KOPT-K1 (cell line): ENCODE results near the gene SLC35G3.
"Not testable (repeated sequence)": the region's sequence is repeated elsewhere in the genome, so short reads cannot be mapped to it uniquely, and the experiment has no call there.

Experiments
- H3K27ac ChIP-seq: fragments of 200-600 bp; sonication (generic); 2 replicates; pipeline ENCODE4 v1.5.1; 2016; ENCODE audit warnings: antibody characterized with exemption, mild to moderate bottlenecking, low read depth, low read length; ENCODE audit not compliant: poor library complexity, severe bottlenecking
- H3K36me3 ChIP-seq: fragments of 200-600 bp; sonication (generic); 2 replicates; pipeline ENCODE4 v1.5.1; 2017; ENCODE audit warnings: antibody characterized with exemption, mild to moderate bottlenecking, low read length, moderate library complexity; ENCODE audit not compliant: insufficient read depth
- H3K9me3 ChIP-seq: fragments of 200-600 bp; sonication (generic); 2 replicates; pipeline ENCODE4 v1.5.1; 2017; ENCODE audit warnings: antibody characterized with exemption, low read length, mild to moderate bottlenecking; ENCODE audit not compliant: insufficient read depth, poor library complexity, severe bottlenecking

The SLC35G3 gene

DNA sequence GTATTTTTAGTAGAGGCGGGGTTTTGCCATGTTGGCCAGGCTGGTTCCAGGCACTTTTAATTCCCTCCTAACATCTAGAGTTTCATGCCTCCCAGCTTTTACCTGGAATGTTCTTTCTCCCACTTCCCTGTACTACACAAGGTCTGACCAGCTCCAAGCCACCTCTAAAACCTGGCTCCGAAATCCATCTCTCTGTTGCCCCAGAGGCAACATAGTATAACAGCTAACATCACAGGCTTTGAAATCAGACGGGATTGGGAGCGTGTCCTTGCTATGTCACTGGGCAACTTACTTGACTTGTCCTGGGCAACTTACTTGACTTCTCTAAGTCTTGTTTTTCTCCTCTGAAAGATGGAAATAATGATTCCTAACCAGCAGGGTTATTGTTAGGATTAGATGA is 31.4 kb downstream of the SLC35G3 start:
- H3K9me3 ChIP-seq, result no peaks in the 10 kb centered on the region
- no peaks in the 10 kb centered on the region for H3K36me3 ChIP-seq
- no peak overlapping the region for H3K27ac ChIP-seq

DNA sequence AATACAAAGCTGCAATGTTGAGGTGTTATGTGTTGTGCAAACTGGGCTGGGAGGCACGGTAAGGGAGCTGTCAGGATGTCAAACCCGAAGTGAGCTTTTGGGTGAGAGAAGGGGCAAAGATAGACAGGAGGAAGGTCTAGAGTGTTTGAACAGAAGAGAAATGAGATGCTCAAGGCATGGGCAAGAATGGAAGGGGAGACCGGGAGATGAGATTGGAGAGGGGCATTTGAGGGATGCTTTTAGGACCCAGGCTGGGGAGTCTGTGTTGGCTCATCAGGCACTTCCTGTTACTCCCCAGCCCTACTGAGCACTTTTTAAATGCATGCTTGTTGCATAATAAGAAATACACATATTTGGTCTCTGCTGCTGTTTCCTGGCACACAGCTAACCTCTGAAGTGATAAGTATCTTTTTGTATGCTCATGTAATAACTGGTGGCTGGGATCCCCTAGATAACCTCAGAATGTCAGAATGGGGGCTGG is 32.9 kb downstream of the SLC35G3 start:
- H3K9me3 ChIP-seq, result no peaks in the 10 kb centered on the region
- peak overlapping the region; percentile 28 for H3K27ac ChIP-seq
- H3K36me3 ChIP-seq, result no peaks in the 10 kb centered on the region

DNA sequence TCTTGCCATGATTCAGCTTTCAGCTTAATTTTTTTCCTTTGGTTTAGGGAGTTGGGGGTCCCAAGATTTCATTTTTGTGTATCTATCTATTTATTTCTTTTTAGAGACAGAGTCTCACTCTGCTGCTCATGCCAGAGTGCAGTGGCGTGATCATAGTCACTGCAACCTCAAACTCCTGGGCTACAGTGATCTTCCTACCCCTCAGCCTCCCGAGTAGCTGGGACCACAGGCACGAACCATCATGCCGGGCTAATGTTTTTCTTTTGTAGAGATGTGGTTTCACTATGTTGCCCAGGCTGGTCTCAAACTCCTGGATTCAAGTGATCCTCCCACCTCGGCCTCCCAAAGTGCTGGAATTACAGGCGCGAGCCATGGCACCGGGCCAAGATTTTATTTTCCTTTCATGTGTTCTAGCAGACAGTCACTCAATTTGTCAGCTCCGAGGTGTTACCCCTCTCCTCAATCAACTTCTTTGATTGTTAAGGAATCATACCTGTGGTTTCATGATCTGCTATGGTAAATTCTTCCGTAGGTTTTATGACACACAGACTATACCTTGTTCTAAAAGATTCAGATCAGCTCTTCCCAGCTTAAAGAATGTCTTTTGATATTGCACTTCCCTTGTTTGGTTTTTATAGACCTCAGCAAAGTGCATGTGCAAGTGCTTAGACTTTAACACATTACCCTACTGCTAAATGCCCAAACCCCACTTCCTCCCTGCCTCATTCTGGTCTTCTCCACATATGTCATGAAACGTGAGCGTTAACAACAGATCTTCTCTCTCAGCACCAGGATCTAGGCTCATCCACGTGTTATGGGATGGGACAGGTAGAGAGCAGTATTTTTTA is 33.6 kb downstream of the SLC35G3 start:
- Histone ChIP-seq H3K36me3 (no peaks in the 10 kb centered on the region), H3K9me3 (no peaks in the 10 kb centered on the region), H3K27ac (peak overlapping the region; percentile 28)

DNA sequence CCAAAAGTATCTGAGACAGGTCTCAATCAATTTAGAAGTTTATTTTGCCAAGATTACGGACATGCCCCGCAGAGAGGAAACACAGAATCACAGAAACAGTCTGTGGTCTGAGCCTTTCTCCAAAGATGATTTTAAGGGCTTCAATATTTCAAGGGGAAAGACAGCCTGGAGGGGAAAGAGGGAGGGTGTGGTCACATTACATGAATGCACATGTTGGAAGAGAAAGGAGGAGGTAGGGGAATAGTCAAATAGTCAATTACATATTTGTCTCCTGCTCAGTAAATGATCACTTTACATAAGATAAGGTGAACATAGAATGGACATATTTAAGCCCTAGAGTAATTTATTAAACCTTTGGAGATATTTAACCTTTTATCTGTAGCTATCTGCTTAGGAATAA is 34.3 kb downstream of the SLC35G3 start:
- H3K9me3 ChIP-seq, result no peaks in the 10 kb centered on the region
- no peak overlapping the region for H3K27ac ChIP-seq
- H3K36me3 ChIP-seq, result no peaks in the 10 kb centered on the region

DNA sequence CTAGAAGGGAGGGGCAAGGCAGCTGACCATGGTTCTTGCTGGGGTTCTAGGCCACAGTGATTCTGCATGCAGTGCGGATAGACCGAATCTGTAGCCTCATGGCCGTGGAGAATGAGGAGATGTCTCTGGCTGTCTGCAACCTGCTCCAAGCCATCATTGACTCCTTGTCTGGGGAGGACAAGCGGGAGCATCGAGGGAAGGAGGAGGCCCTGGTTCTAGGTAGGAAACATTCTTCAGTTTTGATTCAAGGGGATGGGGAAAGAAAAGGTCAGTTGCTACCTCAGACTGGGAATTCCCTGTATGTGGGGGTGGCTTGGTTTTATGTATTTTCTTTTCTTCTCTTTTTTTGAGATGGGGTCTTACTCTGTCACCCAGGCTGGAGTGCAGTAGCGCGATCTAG is 38.9 kb downstream of the SLC35G3 start:
- Histone ChIP-seq H3K27ac (no peak overlapping the region), H3K36me3 (no peaks in the 10 kb centered on the region), H3K9me3 (no peaks in the 10 kb centered on the region)

DNA sequence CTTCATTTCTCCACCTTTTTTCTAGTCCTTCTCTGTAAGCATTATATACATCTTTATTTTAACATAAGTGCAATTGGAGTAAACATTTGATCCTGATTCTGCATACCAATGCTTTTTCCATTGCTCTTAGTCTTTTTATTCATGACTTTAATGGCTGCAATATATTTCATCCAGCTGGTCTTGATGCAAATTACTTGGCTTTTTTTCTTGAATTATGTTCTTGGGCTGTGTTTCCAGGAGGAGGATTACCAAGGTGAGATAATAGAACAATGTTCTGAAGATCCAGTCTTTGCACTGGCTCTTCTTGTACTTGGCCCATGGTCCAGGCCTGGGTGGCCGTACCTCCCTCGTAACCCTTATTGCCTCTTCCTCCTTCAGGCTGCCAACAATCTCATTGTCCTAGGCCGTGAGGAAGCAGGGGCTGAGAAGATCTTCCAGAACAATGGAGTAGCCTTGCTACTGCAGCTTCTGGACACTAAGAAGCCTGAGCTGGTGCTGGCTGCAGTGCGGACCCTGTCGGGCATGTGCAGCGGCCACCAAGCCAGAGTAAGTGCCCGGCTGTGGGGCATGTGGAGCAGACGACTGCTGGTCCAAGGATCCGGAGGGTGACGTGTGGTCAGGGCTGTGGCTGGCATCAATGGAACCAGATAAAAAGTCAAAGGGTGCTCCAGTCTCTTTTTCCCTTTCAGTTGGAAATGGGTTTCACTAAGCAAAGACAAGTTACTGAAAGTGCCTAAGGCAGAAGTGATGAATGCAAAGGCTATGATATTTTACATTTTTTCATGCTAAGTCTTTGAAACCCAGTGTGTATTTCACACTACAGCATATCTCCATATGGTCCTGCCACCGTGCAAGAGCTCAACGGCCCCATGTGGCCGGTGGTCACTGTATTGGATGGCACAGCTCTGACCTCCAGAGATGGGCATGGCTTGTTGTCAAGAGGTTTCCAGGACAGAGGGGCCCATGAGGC is 39.7 kb downstream of the SLC35G3 start:
- no peak overlapping the region for H3K27ac ChIP-seq
- no peaks in the 10 kb centered on the region for H3K9me3 ChIP-seq
- H3K36me3 ChIP-seq, result no peaks in the 10 kb centered on the region

DNA sequence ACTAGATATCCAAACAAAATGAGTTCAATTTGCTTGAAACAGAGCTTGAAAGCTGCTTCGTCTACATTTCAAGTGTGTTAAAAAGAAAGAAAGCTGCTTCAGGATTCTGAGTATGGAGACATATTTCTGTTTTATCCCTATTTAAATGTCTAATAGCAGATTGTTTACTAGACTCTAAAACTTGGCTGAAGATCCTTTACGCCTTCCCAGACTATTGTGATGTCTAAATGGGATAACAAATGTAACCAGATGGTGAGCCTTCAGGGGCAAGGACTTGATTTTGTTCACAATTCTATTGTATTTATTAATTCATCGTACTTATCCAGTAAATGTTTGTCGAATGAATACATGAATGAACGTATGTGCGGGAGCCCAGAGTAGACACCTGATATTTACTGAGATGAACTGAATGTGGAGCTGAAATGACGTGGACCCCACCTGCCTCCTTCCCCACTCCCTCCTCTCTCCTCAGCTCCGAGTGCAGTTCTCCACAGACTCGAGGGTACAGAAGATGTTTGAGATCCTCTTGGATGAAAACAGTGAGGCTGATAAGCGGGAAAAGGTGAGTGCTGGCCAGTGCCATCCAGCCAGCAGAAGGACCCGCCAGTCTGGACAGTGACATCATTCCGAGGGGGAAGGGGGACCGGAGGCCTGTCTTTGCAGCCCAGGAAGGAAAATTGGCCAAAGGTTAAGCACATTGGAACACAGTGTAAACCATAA is 41.6 kb downstream of the SLC35G3 start:
- H3K9me3 ChIP-seq, result no peaks in the 10 kb centered on the region
- H3K36me3 ChIP-seq, result no peaks in the 10 kb centered on the region
- no peak overlapping the region for H3K27ac ChIP-seq

DNA sequence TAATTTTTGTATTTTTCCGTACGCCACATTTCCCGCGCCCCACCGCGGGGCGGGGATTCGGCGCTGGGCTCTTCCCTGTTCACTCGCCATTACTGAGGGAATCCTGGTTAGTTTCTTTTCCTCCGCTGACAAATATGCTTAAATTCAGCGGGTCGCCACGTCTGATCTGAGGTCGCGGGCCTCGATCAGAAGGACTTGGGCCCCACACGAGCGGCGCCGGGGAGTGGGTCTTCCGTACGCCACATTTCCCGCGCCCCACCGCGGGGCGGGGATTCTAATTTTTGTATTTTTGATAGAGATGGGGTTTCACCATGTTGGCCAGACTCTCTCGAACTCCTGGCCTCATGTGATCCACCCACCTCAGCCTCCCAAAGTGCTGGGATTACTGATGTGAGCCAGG is 43.1 kb downstream of the SLC35G3 start:
- H3K27ac ChIP-seq, H3K36me3 ChIP-seq, H3K9me3 ChIP-seq: not testable (repeated sequence)

DNA sequence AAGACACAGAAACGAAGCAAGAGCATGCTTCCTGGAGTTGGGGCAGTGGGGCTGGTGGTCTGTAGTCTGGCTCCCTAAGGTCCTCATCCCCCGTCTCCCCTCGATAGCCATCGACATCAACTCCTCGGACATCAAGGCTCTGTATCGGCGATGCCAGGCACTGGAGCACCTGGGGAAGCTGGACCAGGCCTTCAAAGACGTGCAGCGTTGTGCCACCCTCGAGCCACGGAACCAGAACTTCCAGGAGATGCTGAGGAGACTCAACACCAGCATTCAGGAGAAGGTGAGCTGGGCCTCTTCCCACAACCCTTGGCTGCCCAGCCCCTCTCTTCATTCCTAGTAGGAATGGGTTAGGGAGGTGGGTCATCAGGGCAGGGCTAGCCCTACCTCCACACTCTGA is 44.3 kb downstream of the SLC35G3 start:
- Histone ChIP-seq H3K36me3 (no peaks in the 10 kb centered on the region), H3K27ac (no peak overlapping the region), H3K9me3 (no peaks in the 10 kb centered on the region)

DNA sequence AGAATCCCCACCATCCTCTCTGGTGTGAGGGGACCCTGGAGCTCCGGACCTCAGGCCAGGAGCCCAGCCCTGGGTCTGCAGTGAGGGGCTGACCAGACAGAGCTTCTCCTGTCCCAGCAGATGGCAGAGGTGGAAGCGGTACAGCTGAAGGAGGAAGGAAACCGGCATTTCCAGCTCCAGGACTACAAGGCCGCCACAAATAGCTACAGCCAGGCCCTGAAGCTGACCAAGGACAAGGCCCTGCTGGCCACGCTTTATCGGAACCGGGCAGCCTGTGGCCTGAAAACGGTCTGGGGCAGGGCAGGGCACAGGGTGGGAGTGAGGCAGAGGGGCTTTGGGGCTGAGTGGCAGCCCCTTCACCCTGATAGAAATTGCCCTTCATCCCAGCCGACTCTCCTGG is 46.0 kb downstream of the SLC35G3 start:
- no peaks in the 10 kb centered on the region for H3K36me3 ChIP-seq
- no peak overlapping the region for H3K27ac ChIP-seq
- H3K9me3 ChIP-seq, result no peaks in the 10 kb centered on the region

DNA sequence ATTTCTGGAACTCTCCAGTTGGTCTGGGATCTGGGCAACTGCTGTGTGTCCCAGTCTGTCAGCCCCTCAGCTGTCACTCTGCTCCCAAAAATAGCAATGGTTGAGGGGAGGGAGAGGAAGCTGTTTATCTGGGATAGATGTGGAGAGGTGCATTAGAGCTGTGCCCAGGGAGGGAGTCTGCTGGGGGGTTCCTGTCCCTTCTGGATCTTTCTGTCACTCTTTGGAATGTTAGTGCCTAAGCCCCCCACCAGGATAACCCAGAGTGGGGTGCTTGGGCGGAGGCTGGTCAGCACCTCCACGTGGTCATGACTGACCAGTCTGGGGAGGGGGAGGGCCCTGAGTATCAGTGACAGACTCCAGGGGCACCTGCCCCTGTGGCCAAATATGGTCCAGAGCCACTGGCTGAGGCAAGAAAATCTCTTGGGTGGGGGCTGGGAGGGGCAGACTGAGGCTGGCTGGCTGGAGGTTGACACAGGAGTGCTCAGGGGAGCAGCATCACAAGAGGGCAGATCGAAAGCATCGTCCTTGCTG is 46.8 kb downstream of the SLC35G3 start, which contains the start of gene UNC45B:
Gene UNC45B, plus strand, starts transcription at position 443 of the 531 bp plus-strand sequence. CDS start 447 bp downstream, outside the sequence.
- H3K9me3 ChIP-seq, result no peaks in the 10 kb centered on the region
- H3K36me3 ChIP-seq, result no peaks in the 10 kb centered on the region
- no peak within 1 kb of the TSS for H3K27ac ChIP-seq

DNA sequence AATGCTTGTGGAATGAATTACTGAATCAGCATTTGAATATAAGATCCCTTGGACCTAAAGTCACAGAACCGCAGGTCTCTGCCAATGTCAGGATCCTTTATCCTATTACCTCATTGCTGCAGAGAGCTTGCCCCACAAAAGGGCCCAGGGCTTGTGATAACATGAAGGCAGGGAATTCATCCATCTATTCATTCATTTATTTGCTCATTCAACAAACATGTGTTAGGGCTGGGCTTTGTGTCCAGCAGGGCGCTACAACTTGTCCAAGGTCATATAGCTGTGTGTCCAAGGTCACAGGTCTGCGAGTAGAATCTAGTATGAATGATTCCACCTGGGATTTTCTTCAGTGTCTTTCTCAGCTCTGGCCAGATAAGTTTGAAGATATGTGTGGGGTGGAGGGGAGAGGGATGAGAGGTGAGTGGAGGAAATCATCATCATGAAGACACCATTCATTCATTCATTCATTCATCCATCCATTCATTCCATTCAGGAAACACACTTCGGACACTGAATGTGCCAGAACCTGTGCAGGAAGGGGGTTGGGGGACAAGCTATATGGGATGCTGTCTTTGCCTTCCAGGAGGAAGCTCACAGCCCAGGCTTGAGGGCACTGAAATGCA is 47.9 kb downstream of the SLC35G3 start:
- H3K9me3 ChIP-seq, result no peaks in the 10 kb centered on the region
- H3K27ac ChIP-seq, result no peak overlapping the region
- no peaks in the 10 kb centered on the region for H3K36me3 ChIP-seq

DNA sequence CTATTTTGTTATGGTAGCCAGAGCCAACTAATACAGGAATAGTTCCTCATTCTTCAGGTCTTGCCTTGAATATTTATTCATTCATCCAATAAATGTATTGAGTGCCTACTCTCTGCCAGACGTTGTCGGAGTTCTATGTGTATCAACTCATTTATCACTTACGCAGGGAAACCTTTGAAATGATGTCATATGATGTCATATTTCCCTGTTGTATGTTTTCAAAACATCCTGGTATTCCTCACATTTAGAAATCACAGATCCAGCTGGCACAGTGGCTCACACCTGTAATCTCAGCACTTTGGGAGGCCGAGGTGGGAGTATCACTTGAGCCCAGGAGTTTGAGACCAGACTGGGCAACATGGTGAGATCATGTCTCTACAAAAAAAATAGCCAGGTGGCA is 49.4 kb downstream of the SLC35G3 start:
- Histone ChIP-seq H3K36me3 (peaks cover 6% of the 10 kb centered on the region), H3K9me3 (no peaks in the 10 kb centered on the region), H3K27ac (no peak overlapping the region)
